Measurements from ENCODE around the gene CDC42BPB. TPM values are rescaled to one million over a fixed set of nuclear protein-coding genes. Genes with fewer than 3 reads are reported as not detected.

CDC42BPB gene
- total RNA-seq, 2 experiments from 2014 or later: 2.0 to 2.5 TPM

DNA sequence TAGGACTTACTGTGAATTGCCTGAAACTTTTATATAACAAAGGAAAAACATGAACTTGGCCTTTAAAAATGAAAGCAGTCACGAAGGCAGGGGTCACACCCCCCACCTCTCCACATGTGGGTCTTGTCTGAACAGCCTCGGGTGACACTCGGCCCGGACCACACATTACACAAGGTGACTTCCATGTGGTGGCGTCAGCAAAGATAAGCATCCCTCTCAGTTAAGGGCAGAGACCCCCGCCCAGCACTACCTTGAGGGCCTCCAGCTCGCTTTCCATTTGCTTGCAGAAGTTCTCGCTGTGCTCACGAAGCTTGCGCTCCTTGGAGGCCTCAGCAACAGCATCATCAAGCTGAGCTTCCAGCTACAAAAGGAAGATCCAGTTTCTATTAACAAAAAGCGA, 87.4 kb downstream of the CDC42BPB start:
- Mint-ChIP-seq H3K27me3 (no peaks in the 10 kb centered on the region), H3K27ac (no peak overlapping the region), H3K9me3 (no peaks in the 10 kb centered on the region), H3K36me3 (no peaks in the 10 kb centered on the region), H3K4me1 (no peaks in the 10 kb centered on the region), H3K4me3 (no peak overlapping the region)
- no peak for DNase-seq

GRCh38 chr14:102969060-102969791, 88.1 kb downstream of the CDC42BPB start:
- H3K4me3 Mint-ChIP-seq: no peak overlapping the region
- H3K27me3 Mint-ChIP-seq: no peaks in the 10 kb centered on the region
- DNase-seq: no peak
- no peaks in the 10 kb centered on the region for H3K36me3 Mint-ChIP-seq
- H3K4me1 Mint-ChIP-seq: no peaks in the 10 kb centered on the region
- no peak overlapping the region for H3K27ac Mint-ChIP-seq
- no peaks in the 10 kb centered on the region for H3K9me3 Mint-ChIP-seq

- Mint-ChIP-seq H3K27me3 (no peaks in the 10 kb centered on the region), H3K4me3 (no peak overlapping the region), H3K27ac (no peak overlapping the region), H3K4me1 (no peaks in the 10 kb centered on the region), H3K9me3 (no peaks in the 10 kb centered on the region), H3K36me3 (no peaks in the 10 kb centered on the region)
- no peak for DNase-seq
These were observed 89.0 kb downstream of the CDC42BPB start for GRCh38 chr14:102968306-102968705.

GRCh38 chr14:102967506-102967795, 89.9 kb downstream of the CDC42BPB start:
- Mint-ChIP-seq H3K27me3 (no peaks in the 10 kb centered on the region), H3K4me1 (no peaks in the 10 kb centered on the region), H3K36me3 (no peaks in the 10 kb centered on the region), H3K9me3 (no peaks in the 10 kb centered on the region), H3K4me3 (no peak overlapping the region), H3K27ac (no peak overlapping the region)
- no peak for DNase-seq

DNA sequence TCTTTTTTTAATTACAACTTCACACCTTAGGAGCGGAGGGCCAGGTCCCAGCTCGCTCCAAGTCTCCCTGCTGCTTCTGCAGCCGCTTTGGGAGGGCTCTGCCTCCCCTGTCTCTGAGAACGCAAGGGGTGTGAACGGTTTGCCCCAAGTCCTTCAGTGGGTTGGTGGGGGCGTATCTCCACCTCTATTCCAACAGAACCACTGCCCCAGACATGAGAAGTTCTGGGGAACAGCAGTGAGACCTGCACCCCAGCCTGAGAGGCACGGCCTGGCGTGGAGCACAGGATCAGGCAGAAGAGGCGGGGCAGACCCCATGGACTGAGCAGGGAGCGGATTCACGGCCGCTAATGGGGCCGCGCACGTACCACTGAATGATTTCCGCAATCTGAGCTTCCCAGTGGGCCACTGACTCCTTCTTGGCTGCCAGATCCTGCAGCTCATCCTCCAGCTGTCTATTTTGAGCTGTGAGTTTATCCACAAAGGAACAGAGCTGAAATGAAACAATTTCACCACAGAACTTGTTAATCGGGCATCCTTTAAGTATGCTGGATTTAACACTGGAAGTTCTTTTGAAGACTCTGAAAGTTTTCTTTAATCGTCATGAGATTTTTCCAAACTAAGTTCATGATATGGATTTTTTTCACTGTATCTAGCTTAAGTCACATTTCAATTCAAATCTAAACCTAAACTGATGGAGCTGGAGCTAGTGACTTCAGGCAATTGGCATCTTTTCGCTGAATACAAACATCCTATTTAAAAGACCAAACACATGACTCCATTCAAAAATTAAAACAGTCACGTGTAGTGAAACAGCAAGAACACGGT, 90.5 kb downstream of the CDC42BPB start:
- Mint-ChIP-seq H3K27ac (no peak overlapping the region), H3K4me3 (no peak overlapping the region), H3K27me3 (no peaks in the 10 kb centered on the region), H3K9me3 (no peaks in the 10 kb centered on the region), H3K36me3 (no peaks in the 10 kb centered on the region), H3K4me1 (no peaks in the 10 kb centered on the region)
- no peak for DNase-seq

DNA sequence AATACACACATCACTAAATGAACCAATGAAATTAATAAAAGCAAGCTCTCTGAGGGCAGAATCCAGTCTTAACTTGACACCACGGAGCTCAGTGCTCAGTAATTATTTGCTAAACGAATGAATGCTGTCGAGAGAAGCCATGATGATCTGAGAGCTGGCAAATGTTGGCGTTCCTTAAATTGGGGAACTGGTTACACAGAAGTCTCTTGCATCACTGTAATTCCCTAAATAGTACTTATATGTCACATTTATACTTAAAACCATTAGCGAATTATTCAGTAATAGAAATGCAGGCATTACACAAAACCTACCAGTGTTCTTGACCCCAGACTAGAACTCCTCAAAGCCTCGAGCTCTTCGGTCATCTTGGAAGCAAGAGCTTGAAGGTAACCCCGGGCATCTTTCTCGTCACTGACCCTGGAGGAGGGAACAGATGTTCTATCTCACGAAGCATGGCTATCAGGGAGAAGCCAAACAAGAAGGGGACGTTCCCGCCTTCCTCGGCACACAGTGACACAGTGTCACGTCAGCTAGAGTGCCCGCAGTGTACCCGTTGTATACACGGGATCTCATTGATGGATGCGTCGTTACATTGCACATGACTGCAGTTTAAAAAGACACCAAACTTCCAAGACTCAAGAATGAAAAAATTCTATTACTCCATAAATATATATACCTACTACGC, 91.2 kb downstream of the CDC42BPB start:
- no peak overlapping the region for H3K27ac Mint-ChIP-seq
- no peak for DNase-seq
- no peaks in the 10 kb centered on the region for H3K36me3 Mint-ChIP-seq
- no peak overlapping the region for H3K4me3 Mint-ChIP-seq
- no peaks in the 10 kb centered on the region for H3K4me1 Mint-ChIP-seq
- no peaks in the 10 kb centered on the region for H3K27me3 Mint-ChIP-seq
- no peaks in the 10 kb centered on the region for H3K9me3 Mint-ChIP-seq

GRCh38 chr14:102965282-102965681, 92.1 kb downstream of the CDC42BPB start:
- no peaks in the 10 kb centered on the region for H3K36me3 Mint-ChIP-seq
- H3K27ac Mint-ChIP-seq: no peak overlapping the region
- no peak overlapping the region for H3K4me3 Mint-ChIP-seq
- H3K4me1 Mint-ChIP-seq: no peaks in the 10 kb centered on the region
- no peaks in the 10 kb centered on the region for H3K9me3 Mint-ChIP-seq
- no peaks in the 10 kb centered on the region for H3K27me3 Mint-ChIP-seq
- no peak for DNase-seq

GRCh38 chr14:102964152-102964730, 93.1 kb downstream of the CDC42BPB start:
- no peaks in the 10 kb centered on the region for H3K27me3 Mint-ChIP-seq
- no peak for DNase-seq
- H3K36me3 Mint-ChIP-seq: no peaks in the 10 kb centered on the region
- H3K4me1 Mint-ChIP-seq: no peaks in the 10 kb centered on the region
- H3K4me3 Mint-ChIP-seq: no peak overlapping the region
- H3K27ac Mint-ChIP-seq: no peak overlapping the region
- H3K9me3 Mint-ChIP-seq: no peaks in the 10 kb centered on the region

DNA sequence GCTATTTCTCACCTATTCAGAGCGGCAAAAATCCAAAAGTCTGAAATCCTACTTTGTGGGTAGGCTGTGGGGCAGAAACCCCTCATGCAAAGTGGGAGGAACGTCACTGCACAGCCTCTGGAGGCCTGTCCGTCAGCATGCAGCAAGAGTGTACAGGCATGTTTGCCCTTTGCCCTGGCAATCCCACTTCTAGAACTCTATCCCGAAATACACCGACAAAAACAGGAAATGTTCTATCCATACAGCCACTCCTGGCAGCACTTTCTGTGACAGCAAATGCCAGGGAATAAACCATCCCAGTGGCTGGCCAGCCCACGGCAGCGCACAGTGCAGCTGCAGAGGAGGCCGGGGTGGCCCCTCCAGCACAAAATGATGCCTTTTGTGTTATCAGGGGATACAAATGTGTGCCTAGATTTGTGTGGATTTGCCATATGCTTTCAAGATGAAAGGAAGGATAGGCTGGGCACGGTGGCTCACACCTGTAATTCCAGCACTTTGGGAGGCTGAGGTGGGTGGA, 95.2 kb downstream of the CDC42BPB start:
- no peak for DNase-seq
- Mint-ChIP-seq H3K4me1 (no peaks in the 10 kb centered on the region), H3K36me3 (no peaks in the 10 kb centered on the region), H3K4me3 (no peak overlapping the region), H3K9me3 (no peaks in the 10 kb centered on the region), H3K27me3 (no peaks in the 10 kb centered on the region), H3K27ac (no peak overlapping the region)

GRCh38 chr14:102958461-102958860, 98.9 kb downstream of the CDC42BPB start:
- H3K36me3 Mint-ChIP-seq: no peaks in the 10 kb centered on the region
- H3K4me3 Mint-ChIP-seq: no peak overlapping the region
- H3K27me3 Mint-ChIP-seq: no peaks in the 10 kb centered on the region
- no peaks in the 10 kb centered on the region for H3K4me1 Mint-ChIP-seq
- no peaks in the 10 kb centered on the region for H3K9me3 Mint-ChIP-seq
- DNase-seq: no peak
- H3K27ac Mint-ChIP-seq: no peak overlapping the region

DNA sequence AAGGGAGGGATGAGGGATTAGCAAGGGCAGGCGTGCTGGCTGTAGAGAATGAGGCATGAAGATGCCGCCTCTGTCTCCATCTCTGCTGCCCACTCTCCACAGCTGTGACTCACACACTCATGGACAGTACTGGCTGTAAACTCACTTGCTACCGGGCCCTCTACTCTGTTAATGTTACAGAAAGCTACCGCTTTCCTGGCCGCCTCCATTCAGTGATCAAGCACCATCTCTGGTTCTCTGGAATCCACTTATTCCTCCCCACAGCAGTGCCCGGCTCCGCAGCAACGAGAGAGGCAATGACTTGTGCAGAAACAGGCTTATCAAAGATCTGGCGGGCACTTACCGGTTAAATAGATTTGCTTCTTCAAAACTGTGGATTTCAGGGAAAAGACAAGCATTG, 100.1 kb downstream of the CDC42BPB start:
- Mint-ChIP-seq H3K4me1 (no peaks in the 10 kb centered on the region), H3K4me3 (no peak overlapping the region), H3K9me3 (no peaks in the 10 kb centered on the region), H3K36me3 (no peaks in the 10 kb centered on the region), H3K27me3 (no peaks in the 10 kb centered on the region), H3K27ac (no peak overlapping the region)
- no peak for DNase-seq

- no peaks in the 10 kb centered on the region for H3K36me3 Mint-ChIP-seq
- no peaks in the 10 kb centered on the region for H3K27me3 Mint-ChIP-seq
- H3K27ac Mint-ChIP-seq: no peak overlapping the region
These were observed 101.5 kb downstream of the CDC42BPB start for GRCh38 chr14:102955636-102956408.

GRCh38 chr14:102954081-102954789, 103.1 kb downstream of the CDC42BPB start:
- no peak overlapping the region for H3K4me3 Mint-ChIP-seq
- no peaks in the 10 kb centered on the region for H3K36me3 Mint-ChIP-seq
- H3K4me1 Mint-ChIP-seq: peaks cover 4% of the 10 kb centered on the region
- no peaks in the 10 kb centered on the region for H3K9me3 Mint-ChIP-seq
- H3K27ac Mint-ChIP-seq: no peak overlapping the region
- no peak for DNase-seq
- H3K27me3 Mint-ChIP-seq: no peaks in the 10 kb centered on the region

More at GRCh38 chr14:102955636-102956408, 101.5 kb downstream of the CDC42BPB start:
- no peak for DNase-seq
- H3K4me1 Mint-ChIP-seq: no peaks in the 10 kb centered on the region
- no peaks in the 10 kb centered on the region for H3K9me3 Mint-ChIP-seq
- no peak overlapping the region for H3K4me3 Mint-ChIP-seq

DNA sequence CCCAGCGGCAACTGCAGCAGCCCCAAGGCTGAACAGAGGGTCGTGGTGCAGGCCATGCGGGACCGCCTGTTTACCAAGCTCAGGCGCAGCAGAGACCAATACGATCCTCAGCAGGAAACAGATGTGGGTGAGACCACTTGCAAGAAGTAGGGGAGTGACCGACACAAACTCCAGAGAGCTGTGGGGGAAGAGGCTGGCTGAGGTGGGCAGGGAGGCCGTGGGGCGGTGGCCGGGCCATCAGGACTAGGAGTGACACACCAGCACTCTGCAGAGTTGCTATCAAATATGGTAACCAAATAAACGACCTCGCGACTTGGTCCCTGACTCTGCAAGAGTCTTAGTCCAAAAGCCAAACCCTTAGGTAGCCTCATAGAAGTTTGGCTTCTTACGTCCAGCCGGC, 104.2 kb downstream of the CDC42BPB start:
- H3K36me3 Mint-ChIP-seq: no peaks in the 10 kb centered on the region
- DNase-seq: no peak
- peaks cover 10% of the 10 kb centered on the region for H3K4me1 Mint-ChIP-seq
- no peaks in the 10 kb centered on the region for H3K9me3 Mint-ChIP-seq
- no peak overlapping the region for H3K27ac Mint-ChIP-seq
- no peaks in the 10 kb centered on the region for H3K27me3 Mint-ChIP-seq
- H3K4me3 Mint-ChIP-seq: no peak overlapping the region
